OCI-LY3 (cell line): Measurements from ENCODE around the gene MYRF.

Experiments used
- H2AFZ ChIP-seq: fragments of 200-600, 300-600 bp; shearing (Covaris generic); 2 replicates; pipeline ENCODE4 v1.6.0; 2014; ENCODE audit warnings: antibody characterized with exemption, low read depth, low read length
- H3K27ac ChIP-seq: fragments of 200-600, 300-600 bp; sonication (generic); 2 replicates; pipeline ENCODE4 v1.5.1; 2014; ENCODE audit warnings: mild to moderate bottlenecking, low read length, moderate library complexity, mixed read lengths
- H3K27me3 ChIP-seq: fragments of 200-600, 300-600 bp; sonication (generic); 2 replicates; pipeline ENCODE4 v1.6.1; 2014; ENCODE audit warnings: low read depth, low read length, mixed read lengths
- H3K36me3 ChIP-seq: fragments of 200-600, 300-600 bp; sonication (generic); replicated peaks from 2 replicates; pipeline ENCODE3; 2014; ENCODE audit warnings: low read depth, low read length, mixed read lengths
- H3K4me1 ChIP-seq: fragments of 300-600, 200-600 bp; sonication (generic); 2 replicates; pipeline ENCODE4 v1.6.1; 2014; ENCODE audit warnings: low read length, mixed read lengths
- H3K4me2 ChIP-seq: fragments of 200-600, 300-600 bp; sonication (generic); 2 replicates; pipeline ENCODE4 v1.6.1; 2014; ENCODE audit warnings: low read length, mixed read lengths
- H3K4me3 ChIP-seq: fragments of 300-600, 200-600 bp; sonication (generic); 2 replicates; pipeline ENCODE4 v1.5.1; 2014; ENCODE audit warnings: antibody characterized with exemption, mild to moderate bottlenecking, low read length, moderate library complexity
- H3K79me2 ChIP-seq: fragments of 300-600, 200-600 bp; shearing (Covaris generic); 2 replicates; pipeline ENCODE4 v1.6.1; 2014; ENCODE audit warnings: mild to moderate bottlenecking, low read length, mixed read lengths
- H3K9ac ChIP-seq: fragments of 300-600, 200-600 bp; shearing (Covaris generic); 2 replicates; pipeline ENCODE4 v1.6.0; 2014; ENCODE audit warnings: mild to moderate bottlenecking, low read length, moderate library complexity
- H3K9me3 ChIP-seq: fragments of 200-600, 300-600 bp; shearing (Covaris generic); 2 replicates; pipeline ENCODE4 v1.6.1; 2014; ENCODE audit warnings: low read length, mixed read lengths; ENCODE audit not compliant: insufficient read depth
- H4K20me1 ChIP-seq: fragments of 200-600, 300-600 bp; sonication (generic); 2 replicates; pipeline ENCODE4 v1.6.1; 2016; ENCODE audit warnings: low read length, mixed read lengths; ENCODE audit not compliant: insufficient read depth
- CTCF ChIP-seq: fragments of 200-600, 300-600 bp; sonication (generic); IDR thresholded peaks from 2 replicates; pipeline ENCODE4 v1.5.1; 2014; ENCODE audit warnings: antibody characterized with exemption, low read length, low read depth
- EZH2phosphoT487 ChIP-seq: fragments of 200-600 bp; shearing (Covaris generic); IDR thresholded peaks from 2 replicates; pipeline ENCODE4 v1.6.1; 2018; ENCODE audit warnings: antibody characterized with exemption, mixed run types, low read depth

Gene MYRF

GRCh38 chr11:61779666-61780525 is 27.5 kb downstream of the MYRF start:
- no peaks in the 10 kb centered on the region for H4K20me1 ChIP-seq
- H3K27me3 ChIP-seq: no peaks in the 10 kb centered on the region
- no peak overlapping the region for H3K4me2 ChIP-seq
- no peak overlapping the region for H3K4me3 ChIP-seq
- TF ChIP-seq CTCF (no peak), EZH2phosphoT487 (no peak)
- H3K9me3 ChIP-seq: no peaks in the 10 kb centered on the region
- H3K36me3 ChIP-seq: peaks cover 8% of the 10 kb centered on the region
- H3K27ac ChIP-seq: no peak overlapping the region
- H2AFZ ChIP-seq: no peak overlapping the region
- no peak overlapping the region for H3K9ac ChIP-seq
- H3K79me2 ChIP-seq: no peaks in the 10 kb centered on the region
- H3K4me1 ChIP-seq: no peaks in the 10 kb centered on the region

GRCh38 chr11:61780581-61781162 is 28.2 kb downstream of the MYRF start:
- Histone ChIP-seq H3K9me3 (no peaks in the 10 kb centered on the region), H2AFZ (no peak overlapping the region), H3K79me2 (no peaks in the 10 kb centered on the region), H3K9ac (no peak overlapping the region), H3K27me3 (no peaks in the 10 kb centered on the region), H3K4me2 (no peak overlapping the region), H4K20me1 (0 out of 2 replicates have a peak, but pooled peaks cover 4% of the 10 kb centered on the region), H3K36me3 (peaks cover 14% of the 10 kb centered on the region), H3K4me3 (no peak overlapping the region), H3K27ac (no peak overlapping the region), H3K4me1 (no peaks in the 10 kb centered on the region)
- no peak for TF ChIP-seq EZH2phosphoT487
- TF ChIP-seq CTCF: no peak

- no peaks in the 10 kb centered on the region for H3K79me2 ChIP-seq
- H3K4me2 ChIP-seq: no peak overlapping the region
- H3K27me3 ChIP-seq: no peaks in the 10 kb centered on the region
- no peak overlapping the region for H2AFZ ChIP-seq
- no peak overlapping the region for H3K4me3 ChIP-seq
- 0 out of 2 replicates have a peak, but pooled peaks cover 8% of the 10 kb centered on the region for H4K20me1 ChIP-seq
- TF ChIP-seq CTCF: no peak
- no peak for TF ChIP-seq EZH2phosphoT487
- no peaks in the 10 kb centered on the region for H3K4me1 ChIP-seq
- peaks cover 23% of the 10 kb centered on the region for H3K36me3 ChIP-seq
- no peaks in the 10 kb centered on the region for H3K9me3 ChIP-seq
- no peak overlapping the region for H3K9ac ChIP-seq
- no peak overlapping the region for H3K27ac ChIP-seq
Observed at GRCh38 chr11:61781585-61781984, 29.1 kb downstream of the MYRF start.

GRCh38 chr11:61782299-61782698 is 29.9 kb downstream of the MYRF start:
- Histone ChIP-seq H3K27ac (no peak overlapping the region), H2AFZ (no peak overlapping the region), H3K9ac (no peak overlapping the region), H3K9me3 (no peaks in the 10 kb centered on the region), H3K36me3 (peaks cover 30% of the 10 kb centered on the region), H3K4me1 (no peaks in the 10 kb centered on the region), H3K4me2 (no peak overlapping the region), H3K4me3 (no peak overlapping the region), H3K27me3 (no peaks in the 10 kb centered on the region), H4K20me1 (0 out of 2 replicates have a peak, but pooled peaks cover 10% of the 10 kb centered on the region), H3K79me2 (no peaks in the 10 kb centered on the region)
- TF ChIP-seq EZH2phosphoT487: no peak
- no peak for TF ChIP-seq CTCF
